ENCODE data around the gene CFAP107.

The CFAP107 gene

GRCh38 chr1:12745126-12745991 is 641 bp upstream of the CFAP107 start:
- DNase-seq = no peak

DNA sequence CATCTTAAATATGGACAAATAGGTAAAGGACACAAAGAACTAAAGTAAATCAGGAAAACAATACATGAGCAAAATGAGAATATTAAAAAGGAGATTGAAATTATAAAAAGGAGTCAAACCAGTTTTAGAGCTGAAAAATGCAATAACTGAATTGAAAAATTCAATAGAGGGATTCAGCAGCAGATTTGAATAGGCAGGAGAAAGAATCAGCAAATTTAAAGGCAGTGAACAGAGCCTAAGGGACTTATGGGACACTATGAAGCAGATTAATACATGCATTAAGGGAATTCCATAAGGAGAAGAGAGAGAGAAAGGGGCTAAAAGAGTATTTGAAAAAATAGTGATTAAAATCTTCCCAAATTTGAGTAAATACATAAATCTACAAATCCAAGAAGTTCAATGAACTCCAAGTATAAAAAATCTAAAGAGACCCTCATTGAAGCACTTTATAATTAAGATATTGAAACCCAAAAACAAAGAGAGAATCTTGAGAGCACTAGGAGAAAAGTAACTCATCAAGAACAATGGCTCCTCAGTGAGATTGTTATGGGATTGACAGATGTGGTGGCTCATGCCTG is 2.9 kb downstream of the CFAP107 start:
- DNase-seq = no peak

DNA sequence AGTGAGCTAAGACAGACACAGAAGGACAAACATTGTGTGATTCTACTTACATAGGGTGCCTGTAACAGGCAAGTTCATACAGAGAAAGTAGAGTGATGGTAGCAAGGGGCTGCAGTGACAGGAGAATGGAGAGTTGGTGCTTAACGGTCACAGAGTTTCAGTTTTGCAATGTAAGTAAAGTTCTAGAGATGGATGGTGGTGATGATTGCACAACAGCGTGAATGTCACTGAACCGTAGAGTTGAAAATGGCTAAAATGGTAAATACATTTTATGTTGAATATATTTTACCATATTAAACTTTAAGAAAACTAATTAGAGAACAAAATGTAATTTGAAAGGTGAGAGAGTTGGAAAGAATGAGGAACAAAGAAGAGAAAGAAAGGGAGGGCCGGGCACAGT is 8.7 kb downstream of the CFAP107 start:
- no peak for DNase-seq

DNA sequence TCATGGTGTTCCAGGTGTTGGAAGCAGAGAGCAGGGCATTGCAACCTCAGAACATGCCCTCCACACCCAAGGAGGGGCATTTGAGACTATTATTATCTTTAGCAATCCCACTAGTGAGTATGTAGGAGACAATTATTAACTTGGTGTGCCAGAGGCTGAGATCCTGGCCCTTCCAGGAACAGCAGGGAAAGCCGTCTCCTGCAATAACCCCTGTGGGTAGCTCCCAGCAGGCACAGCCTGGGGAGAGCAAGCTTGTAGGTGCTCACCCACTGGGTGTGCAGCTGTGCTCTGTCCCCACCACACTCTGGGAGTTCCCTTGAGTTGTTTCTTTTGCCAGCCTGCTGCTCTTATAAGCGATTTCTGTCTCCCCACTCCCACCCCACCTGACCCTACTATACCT is 10.3 kb downstream of the CFAP107 start:
- DNase-seq = no peak

DNA sequence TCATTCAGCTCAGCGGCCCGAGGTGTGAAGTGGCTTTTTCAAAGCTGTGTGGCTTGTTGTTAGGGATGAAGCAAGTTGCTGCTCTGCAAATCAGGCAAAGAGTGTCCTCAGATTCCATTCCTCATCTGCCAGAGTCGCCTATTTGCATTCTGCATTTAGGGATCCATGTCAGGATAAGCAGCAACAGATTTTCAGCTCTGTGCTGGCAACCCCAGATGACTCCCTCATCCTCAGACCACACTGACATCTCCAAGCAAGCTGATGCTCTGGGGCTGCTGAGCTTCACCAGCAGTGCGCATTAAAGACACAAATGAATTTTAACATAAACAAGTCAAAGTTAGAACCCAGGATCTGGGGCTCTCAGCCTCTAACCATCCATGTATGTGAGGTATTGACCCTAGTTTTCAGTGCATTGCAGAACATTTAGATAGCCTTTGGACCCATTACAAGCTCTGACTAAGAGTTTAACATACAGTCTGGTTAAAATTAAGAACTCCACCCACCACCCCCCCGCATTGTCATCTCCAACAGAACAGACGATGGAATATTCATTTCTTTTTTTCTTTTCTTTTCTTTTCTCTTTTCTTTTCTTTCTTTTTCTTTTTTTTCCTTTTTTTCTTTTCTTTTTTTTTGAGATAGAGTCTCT is 10.9 kb downstream of the CFAP107 start:
- no peak for DNase-seq

- DNase-seq = no peak
Measured at GRCh38 chr1:12757836-12758235, 11.8 kb downstream of the CFAP107 start.

- no peak for DNase-seq
Measured at GRCh38 chr1:12760256-12760795, 14.3 kb downstream of the CFAP107 start.

GRCh38 chr1:12761781-12762180 is 15.8 kb downstream of the CFAP107 start:
- no peak for DNase-seq

GRCh38 chr1:12762766-12763165 is 16.8 kb downstream of the CFAP107 start:
- no peak for DNase-seq

DNA sequence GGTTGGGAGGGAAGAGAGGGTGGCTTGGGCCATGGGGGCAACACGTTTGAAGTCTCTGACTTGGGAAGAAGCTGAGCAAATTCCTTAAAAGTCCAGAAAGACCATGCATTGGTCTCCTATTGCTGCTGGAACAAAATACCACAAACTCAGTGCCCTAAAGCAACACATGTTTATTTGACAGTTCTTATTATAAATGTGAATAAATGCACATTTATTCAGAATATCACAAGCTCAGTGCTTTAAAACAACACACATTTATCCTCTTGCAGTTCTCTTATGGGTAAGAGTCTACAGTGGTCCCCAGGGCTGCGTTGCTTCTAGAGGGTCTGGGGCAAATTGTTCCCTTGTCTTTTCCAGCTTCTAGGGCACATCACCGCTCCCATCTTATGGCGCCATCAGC is 17.5 kb downstream of the CFAP107 start:
- DNase-seq = no peak

GRCh38 chr1:12764016-12764415 is 18.0 kb downstream of the CFAP107 start:
- DNase-seq = no peak

DNA sequence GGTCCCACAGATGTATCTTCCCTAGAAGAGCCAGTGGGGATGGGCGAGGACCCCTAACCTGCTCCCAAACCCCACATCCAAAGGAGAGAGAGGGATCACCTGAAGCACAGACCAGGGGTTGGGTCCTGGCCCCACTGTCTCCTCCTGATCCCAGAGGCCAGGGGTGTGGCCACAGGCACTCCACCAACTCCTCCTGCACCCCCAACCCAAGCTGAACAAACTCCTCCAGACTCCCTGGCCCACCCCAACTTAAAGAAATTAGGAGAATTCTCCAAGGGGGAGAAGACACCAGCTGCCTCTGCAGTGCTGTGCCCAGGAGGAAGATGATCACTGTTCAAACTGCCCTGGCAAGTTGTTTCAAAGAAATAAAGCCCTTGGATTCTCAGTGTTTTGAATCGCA is 23.0 kb downstream of the CFAP107 start:
- DNase-seq = no peak

DNA sequence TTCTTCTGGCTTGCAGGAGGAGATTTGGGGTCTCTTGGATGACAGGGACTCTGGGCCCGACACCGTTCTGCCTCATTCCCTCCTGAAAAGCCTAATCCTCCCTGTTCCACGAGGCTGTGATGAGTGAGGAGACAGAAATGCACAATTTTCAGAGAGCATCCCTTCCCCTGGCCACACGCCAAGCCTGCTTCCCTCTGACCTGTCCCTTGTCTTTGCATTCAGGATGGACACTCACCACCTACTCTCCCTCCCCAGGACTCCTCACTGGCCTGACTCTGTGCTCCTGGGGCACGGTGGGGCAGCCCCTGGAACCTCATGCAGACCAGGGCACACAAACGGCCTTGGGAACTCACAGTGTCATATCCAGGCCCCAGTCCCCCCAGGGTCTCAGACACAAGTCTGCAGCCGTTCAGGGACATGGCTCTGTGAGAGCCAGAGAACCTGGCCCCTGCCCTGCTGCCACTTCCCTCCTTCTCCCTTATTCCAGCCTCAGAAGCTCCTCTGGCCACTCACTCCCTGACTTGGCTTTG is 24.0 kb downstream of the CFAP107 start:
- DNase-seq = no peak

DNA sequence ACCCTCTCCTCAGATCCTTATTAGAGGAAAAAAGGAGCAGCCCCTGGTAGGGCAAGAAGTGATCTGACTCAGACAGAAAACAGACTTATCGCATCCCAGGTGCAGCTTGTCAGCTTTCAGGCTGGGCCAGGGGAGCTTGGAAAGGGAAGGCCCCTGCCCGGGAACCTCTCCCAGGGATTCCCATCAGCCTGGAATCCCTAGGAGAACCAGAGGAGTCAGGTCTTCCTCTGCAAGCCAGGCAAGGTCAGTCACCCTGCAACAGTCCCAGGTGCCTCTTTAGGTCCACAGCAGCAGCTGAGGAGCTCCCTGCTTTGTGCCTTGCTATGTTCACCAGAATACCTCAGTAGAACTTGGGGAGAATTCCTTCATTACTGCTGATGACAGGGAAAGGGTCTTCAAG is 24.6 kb downstream of the CFAP107 start:
- DNase-seq = no peak

- no peak for DNase-seq
Measured at GRCh38 chr1:12771186-12771585, 25.2 kb downstream of the CFAP107 start.

GRCh38 chr1:12772520-12772919 is 26.5 kb downstream of the CFAP107 start:
- DNase-seq = no peak

GRCh38 chr1:12773438-12773837 is 27.4 kb downstream of the CFAP107 start, which contains the start of gene PRAMEF12:
Gene PRAMEF12 (plus strand): TSS chr1:12773738. CDS start chr1:12774868, 1,130 bp downstream.
- no peak for DNase-seq

GRCh38 chr1:12774801-12775345 is 28.9 kb downstream of the CFAP107 start:
- DNase-seq = no peak

DNA sequence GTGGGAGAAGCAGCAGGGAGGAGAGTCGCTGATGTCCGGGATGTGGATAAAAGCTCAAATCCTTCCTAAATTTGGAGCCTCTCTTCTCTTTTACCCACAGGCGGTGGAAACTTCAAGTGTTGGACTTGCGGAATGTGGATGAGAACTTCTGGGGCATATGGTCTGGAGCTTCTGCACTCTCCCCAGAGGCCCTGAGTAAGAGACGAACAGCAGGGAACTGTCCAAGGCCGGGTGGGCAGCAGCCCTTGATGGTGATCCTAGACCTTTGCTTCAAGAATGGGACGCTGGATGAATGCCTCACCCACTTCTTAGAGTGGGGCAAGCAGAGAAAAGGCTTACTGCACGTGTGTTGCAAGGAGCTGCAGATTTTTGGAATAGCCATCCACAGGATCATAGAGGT is 29.4 kb downstream of the CFAP107 start:
- no peak for DNase-seq

GRCh38 chr1:12776801-12777557 is 31.0 kb downstream of the CFAP107 start:
- no peak for DNase-seq

- no peak for DNase-seq
Measured at GRCh38 chr1:12778061-12778460, 32.1 kb downstream of the CFAP107 start.

GRCh38 chr1:12778907-12779306 is 32.9 kb downstream of the CFAP107 start:
- DNase-seq = no peak

Data from activated CD8-positive, alpha-beta memory T cell treated with anti-CD3 and anti-CD28 coated beads, Interleukin-2, amount 50 U/mL, for 48 hours (primary cell).